ENCODE results near the gene GPLD1.

The GPLD1 gene

GRCh38 chr6:24477070-24477469 is 12.3 kb downstream of the GPLD1 start:
- no peak for DNase-seq (ENCODE audit: low read depth)
- TF ChIP-seq CTCF (IDR thresholded peaks at IDR 0.05; ENCODE audit: control insufficient read depth, insufficient read depth, low read depth, low read length, missing control alignments): no peak
- no peak overlapping the region for H3K4me3 ChIP-seq (ENCODE audit: control insufficient read depth, low read depth, low read length)

- no peak for DNase-seq (ENCODE audit: low read depth)
- TF ChIP-seq CTCF (IDR thresholded peaks at IDR 0.05; ENCODE audit: control insufficient read depth, insufficient read depth, low read depth, low read length, missing control alignments): no peak
- H3K4me3 ChIP-seq (ENCODE audit: control insufficient read depth, low read depth, low read length): no peak overlapping the region
Observed at GRCh38 chr6:24476631-24477030, 12.7 kb downstream of the GPLD1 start.

- TF ChIP-seq CTCF (IDR thresholded peaks at IDR 0.05; ENCODE audit: control insufficient read depth, insufficient read depth, low read depth, low read length, missing control alignments): no peak
- no peak for DNase-seq (ENCODE audit: low read depth)
- H3K4me3 ChIP-seq (ENCODE audit: control insufficient read depth, low read depth, low read length): no peak overlapping the region
Observed at GRCh38 chr6:24472181-24472580, 17.2 kb downstream of the GPLD1 start.

GRCh38 chr6:24469811-24470210 is 19.6 kb downstream of the GPLD1 start:
- no peak for TF ChIP-seq CTCF (IDR thresholded peaks at IDR 0.05; ENCODE audit: control insufficient read depth, insufficient read depth, low read depth, low read length, missing control alignments)
- no peak overlapping the region for H3K4me3 ChIP-seq (ENCODE audit: control insufficient read depth, low read depth, low read length)
- no peak for DNase-seq (ENCODE audit: low read depth)

- no peak for TF ChIP-seq CTCF (IDR thresholded peaks at IDR 0.05; ENCODE audit: control insufficient read depth, insufficient read depth, low read depth, low read length, missing control alignments)
- no peak overlapping the region for H3K4me3 ChIP-seq (ENCODE audit: control insufficient read depth, low read depth, low read length)
- DNase-seq (ENCODE audit: low read depth): no peak
Observed at GRCh38 chr6:24464253-24465038, 24.9 kb downstream of the GPLD1 start.

GRCh38 chr6:24460966-24461365 is 28.4 kb downstream of the GPLD1 start:
- DNase-seq (ENCODE audit: low read depth): no peak
- H3K4me3 ChIP-seq (ENCODE audit: control insufficient read depth, low read depth, low read length): no peak overlapping the region
- no peak for TF ChIP-seq CTCF (IDR thresholded peaks at IDR 0.05; ENCODE audit: control insufficient read depth, insufficient read depth, low read depth, low read length, missing control alignments)
